Ovary (tissue), 9 donors: Measurements from ENCODE around the gene PPME1. TPM values are rescaled to one million over a fixed set of nuclear protein-coding genes. Genes with fewer than 3 reads are reported as not detected.

Experiments used
- DNase-seq, 5 donors: peaks; one replicate each; pipeline ENCODE4 v3.0.0-alpha.2; 2019 to 2020
- H3K27ac ChIP-seq, 2 donors: fragments of 200-600 bp; one replicate each; pipeline versions ENCODE4 v1.5.1 to v1.8.0; 2019 to 2022
- H3K27me3 ChIP-seq: fragments of 200-600 bp; one replicate; pipeline ENCODE4 v1.8.0; 2022
- H3K36me3 ChIP-seq: fragments of 200-600 bp; sonication (generic); one replicate; pipeline ENCODE4 v1.5.1; 2019
- H3K4me1 ChIP-seq: one replicate; pipeline ENCODE4 v1.8.1; 2013; ENCODE audit warnings: mild to moderate bottlenecking, moderate library complexity; ENCODE audit not compliant: insufficient read depth
- H3K4me3 ChIP-seq: fragments of 200-600 bp; sonication (generic); one replicate; pipeline ENCODE4 v1.5.1; 2017
- H3K9me3 ChIP-seq, 2 donors: fragments of 200-600 bp in 1 of 2; sonication (generic) in 1 of 2; one replicate each; pipeline versions ENCODE4 v1.5.1 to v1.8.1; 2013 to 2019; ENCODE audit warnings: mild to moderate bottlenecking in 1 of 2, moderate library complexity in 1 of 2
- EP300 ChIP-seq: sonication (generic); formaldehyde crosslinking; IDR thresholded peaks from one replicate; pipeline ENCODE4 v1.6.1; 2017; ENCODE audit warnings: antibody characterized with exemption
- POLR2A ChIP-seq: fragments of 450-650 bp; IDR thresholded peaks from one replicate; pipeline ENCODE4 v1.6.1; 2017; ENCODE audit warnings: antibody characterized with exemption, mild to moderate bottlenecking, moderate library complexity
- WGBS, 3 donors: extraction: QIAGEN DNeasy Blood & Tissue Kit in 1 of 3; methylation state at CpG; one replicate each; pipeline versions ENCODE4 v1.1.5 to v1.1.7; 2013 to 2017; 5-methylcytosine and 5-hydroxymethylcytosine counted together
- intact Hi-C, 4 donors: fragments of 100-400 bp; cut with DNase I; formaldehyde crosslinking; loops; one replicate each; pipeline versions ENCODE4 v1.11.0 to v1.15.1; 2022 to 2023
- polyA plus RNA-seq, 2 donors: library from polyadenylated mRNA; stranded (reverse); fragments of 200-250 nt in 1 of 2; fragments of 350-450 nt in 1 of 2; fragmentation: Illumina TruSeq in 1 of 2; extraction: RNeasy Lipid Tissue Mini Kit (QIAGEN cat#74804) in 1 of 2; gene quantifications; one replicate each; pipeline ENCODE4 v1.2.3, GENCODE V29; 2013 to 2014
- total RNA-seq, 7 donors: library from RNA; depleted of rRNA in 2 of 7; stranded (reverse); fragments of >200 nt in 2 of 7; fragmentation: NEBNext Ultra II Directional in 3 of 7; extraction: Animal tissue kit (Norgen Biotek cat#: 25700) in 3 of 7; gene quantifications; one replicate each; pipeline versions ENCODE4 v1.1.0 to v1.2.4, GENCODE V29; 2016 to 2023
- TF ChIP-seq, protein P1 (sequence below), 3 donors: fragments of 450-650 bp in 2 of 3; fragments of 200-600 bp in 1 of 3; IDR thresholded peaks; one replicate each; pipeline versions ENCODE4 v1.5.1 to v1.8.0; 2016 to 2022; ENCODE audit warnings: antibody characterized with exemption in 3 of 3, mild to moderate bottlenecking in 1 of 3
- donor health status: DM: no; HTN: no; CAD: no; lungs with moderate emphysema.
- donor health status: DM: no; HTN: no; CAD: no.
- donor health status: Bipolar disorder and iron deficiency.
- donor health status: DM: yes; HTN: yes; CAD: no.
- donor health status: DM: no; HTN: no; CAD: no.
- donor health status: DM: yes; HTN: yes; CAD: no.

PPME1 gene
- total and polyA plus RNA-seq, 9 donors: 19.6 to 42.2 (median 35.8) TPM

- 83 to 88% (median 87%) methylated on average over 3 of the region's 3 CpGs for WGBS, 3 donors
- Histone ChIP-seq H3K36me3 (no peaks in the 10 kb centered on the region), H3K27me3 (no peaks in the 10 kb centered on the region), H3K9me3 (no peaks in the 10 kb centered on the region), H3K4me3 (no peak overlapping the region), H3K4me1 (peaks cover 2% of the 10 kb centered on the region), H3K27ac (no peak overlapping the region)
- intact Hi-C loops: no loop called here
- TF ChIP-seq EP300 (no peak), POLR2A (no peak)
- TF ChIP-seq, protein P1, sequence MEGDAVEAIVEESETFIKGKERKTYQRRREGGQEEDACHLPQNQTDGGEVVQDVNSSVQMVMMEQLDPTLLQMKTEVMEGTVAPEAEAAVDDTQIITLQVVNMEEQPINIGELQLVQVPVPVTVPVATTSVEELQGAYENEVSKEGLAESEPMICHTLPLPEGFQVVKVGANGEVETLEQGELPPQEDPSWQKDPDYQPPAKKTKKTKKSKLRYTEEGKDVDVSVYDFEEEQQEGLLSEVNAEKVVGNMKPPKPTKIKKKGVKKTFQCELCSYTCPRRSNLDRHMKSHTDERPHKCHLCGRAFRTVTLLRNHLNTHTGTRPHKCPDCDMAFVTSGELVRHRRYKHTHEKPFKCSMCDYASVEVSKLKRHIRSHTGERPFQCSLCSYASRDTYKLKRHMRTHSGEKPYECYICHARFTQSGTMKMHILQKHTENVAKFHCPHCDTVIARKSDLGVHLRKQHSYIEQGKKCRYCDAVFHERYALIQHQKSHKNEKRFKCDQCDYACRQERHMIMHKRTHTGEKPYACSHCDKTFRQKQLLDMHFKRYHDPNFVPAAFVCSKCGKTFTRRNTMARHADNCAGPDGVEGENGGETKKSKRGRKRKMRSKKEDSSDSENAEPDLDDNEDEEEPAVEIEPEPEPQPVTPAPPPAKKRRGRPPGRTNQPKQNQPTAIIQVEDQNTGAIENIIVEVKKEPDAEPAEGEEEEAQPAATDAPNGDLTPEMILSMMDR (IDR thresholded peaks at IDR 0.05): no peak
- no peak for DNase-seq
Measured at GRCh38 chr11:74283580-74284180, 112.6 kb downstream of the PPME1 start.

DNA sequence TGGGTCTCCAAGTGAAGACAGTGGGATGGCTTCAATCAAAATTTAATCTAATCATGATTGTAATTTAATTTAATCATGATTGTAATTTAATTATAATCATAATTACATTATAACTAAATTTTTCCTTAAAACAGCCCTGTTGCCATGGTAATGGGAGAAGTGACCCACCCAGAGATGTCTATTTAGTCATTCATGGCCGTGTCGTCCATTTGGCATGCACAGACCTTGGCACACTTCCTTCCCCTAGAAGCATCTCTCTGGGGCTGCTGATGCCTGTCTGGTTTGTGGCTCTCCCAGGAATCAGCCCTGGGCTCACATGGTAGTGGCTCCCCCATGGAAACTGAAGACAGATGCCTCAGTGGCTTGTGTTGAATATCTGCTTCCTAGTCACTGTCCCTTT is 113.4 kb downstream of the PPME1 start:
- TF ChIP-seq EP300: no peak
- TF ChIP-seq, protein P1 (IDR thresholded peaks at IDR 0.05): no peak
- no peak for TF ChIP-seq POLR2A
- intact Hi-C loops: no loop called here

DNA sequence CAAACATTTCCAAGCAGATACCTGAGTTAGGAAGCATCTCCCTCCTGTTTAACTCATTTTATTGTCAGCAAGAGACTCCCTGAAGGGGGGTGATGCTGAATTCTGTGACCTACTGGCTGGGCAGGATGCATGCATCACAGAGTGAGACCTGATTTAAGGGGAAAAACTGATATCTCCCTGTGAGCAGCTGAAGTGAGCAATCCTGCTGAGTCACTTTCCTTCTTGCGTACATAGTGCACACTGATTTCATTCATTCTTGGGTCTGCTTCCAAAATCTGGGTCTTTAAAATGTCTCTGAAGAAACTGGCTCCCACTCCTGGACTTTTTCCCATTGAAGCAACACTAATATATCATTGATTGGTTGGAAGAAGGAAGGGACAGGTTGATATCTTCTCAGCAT is 117.1 kb downstream of the PPME1 start:
- intact Hi-C loops: no loop called here
- 22 to 31% (median 23%) methylated on average over 1 of the region's 1 CpG for WGBS, 3 donors
- TF ChIP-seq EP300 (no peak), POLR2A (no peak)
- TF ChIP-seq, protein P1 (IDR thresholded peaks at IDR 0.05): no peak
- Histone ChIP-seq H3K27ac (no peak overlapping the region), H3K27me3 (no peaks in the 10 kb centered on the region), H3K36me3 (no peaks in the 10 kb centered on the region), H3K4me3 (no peak overlapping the region), H3K4me1 (no peaks in the 10 kb centered on the region), H3K9me3 (no peaks in the 10 kb centered on the region)
- DNase-seq: no peak

More for the DNA sequence above, 113.4 kb downstream of the PPME1 start:
- no peaks in the 10 kb centered on the region for H3K36me3 ChIP-seq
- DNase-seq: no peak
- no peak overlapping the region for H3K4me3 ChIP-seq
- H3K9me3 ChIP-seq: no peaks in the 10 kb centered on the region
- H3K27me3 ChIP-seq: no peaks in the 10 kb centered on the region
- H3K27ac ChIP-seq: no peak overlapping the region
- 63 to 78% (median 69%) methylated on average over 2 of the region's 2 CpGs for WGBS, 3 donors
- no peaks in the 10 kb centered on the region for H3K4me1 ChIP-seq

GRCh38 chr11:74288911-74289310 is 117.8 kb downstream of the PPME1 start:
- TF ChIP-seq EP300 (no peak), POLR2A (no peak)
- TF ChIP-seq, protein P1 (IDR thresholded peaks at IDR 0.05): no peak
- no peak overlapping the region for H3K4me3 ChIP-seq
- H3K9me3 ChIP-seq: no peaks in the 10 kb centered on the region
- intact Hi-C loops: no loop called here
- no peaks in the 10 kb centered on the region for H3K4me1 ChIP-seq
- DNase-seq: no peak
- no peaks in the 10 kb centered on the region for H3K27me3 ChIP-seq
- H3K36me3 ChIP-seq: no peaks in the 10 kb centered on the region
- WGBS, 3 donors: 14 to 30% (median 18%) methylated on average over 4 of the region's 4 CpGs
- H3K27ac ChIP-seq: no peak overlapping the region
